ENCODE measurements around the gene EIF4G1. TPM values are rescaled to one million over a fixed set of nuclear protein-coding genes. Genes with fewer than 3 reads are reported as not detected.

EIF4G1 gene
- total and polyA plus RNA-seq, 2 of the 8 experiments (the other 6 are each of a cell fraction or from before 2014, with no cell fraction given): 318 to 473 TPM

- Histone ChIP-seq H3K36me3 (ENCODE audit: control insufficient read depth in 2 of 4, insufficient read depth in 4 of 4, low read length in 3 of 4) (peaks cover 79 to 99% (median 95%) of the 10 kb centered on the region in 4 experiments), H3K4me2 (ENCODE audit: insufficient read depth in 1 of 2, low read depth in 2 of 2, low read length in 2 of 2) (no peak overlapping the region), H2BK12ac (ENCODE audit: low read depth, low read length) (no peak overlapping the region), H3K9ac (replicated peaks in 1 of 4; ENCODE audit: extremely low read depth in 1 of 4, low read depth in 3 of 4, low read length in 3 of 4) (no peak overlapping the region), H2BK15ac (ENCODE audit: low read length) (no peak overlapping the region), H3K79me1 (ENCODE audit: low read depth, low read length) (peaks cover 2% of the 10 kb centered on the region; the same call in 1 of the 2 replicates), H3K79me2 (ENCODE audit: control insufficient read depth in 1 of 2, insufficient read depth in 2 of 2, low read length in 2 of 2) (peaks cover 0 to 11% of the 10 kb centered on the region in 2 experiments; a peak in 1 of 4 replicates), H3K4ac (replicated peaks; ENCODE audit: insufficient read length, low read depth, low read length) (no peak overlapping the region), H3K4me3 (ENCODE audit: extremely low read depth in 1 of 4, insufficient read depth in 2 of 4, low read depth in 3 of 4, low read length in 4 of 4) (no peak overlapping the region), H3K27me3 (replicated peaks in 1 of 4; ENCODE audit: control insufficient read depth in 3 of 4, extremely low read depth in 1 of 4, insufficient read depth in 3 of 4, low read length in 3 of 4) (no peaks in the 10 kb centered on the region), H2BK5ac (ENCODE audit: low read depth, low read length) (no peak overlapping the region), H2BK20ac (ENCODE audit: low read length) (no peak overlapping the region), H4K8ac (ENCODE audit: extremely low read depth, insufficient read depth, low read length) (no peak overlapping the region; the same call in 1 of the 2 replicates), H3K56ac (replicated peaks; ENCODE audit: insufficient read length, low read depth, low read length) (no peak overlapping the region), H4K91ac (replicated peaks; ENCODE audit: insufficient read length, low read length) (no peak overlapping the region), H2BK120ac (replicated peaks; ENCODE audit: low read depth, low read length) (no peak overlapping the region), H3K14ac (ENCODE audit: insufficient read length) (no peak overlapping the region), H3K23me2 (ENCODE audit: low read depth, low read length) (no peaks in the 10 kb centered on the region), H3K4me1 (replicated peaks in 1 of 4; ENCODE audit: control insufficient read depth in 3 of 4, insufficient read depth in 4 of 4, low read length in 3 of 4) (no peaks in the 10 kb centered on the region), H2AFZ (ENCODE audit: low read length) (no peak overlapping the region), H2AK5ac (ENCODE audit: low read depth, low read length) (no peak overlapping the region), H3K18ac (ENCODE audit: extremely low read depth, low read length) (no peak overlapping the region), H3K27ac (ENCODE audit: low read depth, low read length) (no peak overlapping the region), H4K20me1 (replicated peaks in 1 of 2; ENCODE audit: control insufficient read depth in 1 of 2, insufficient read depth in 2 of 2, low read length in 2 of 2) (peaks cover 18 to 22% of the 10 kb centered on the region in 2 experiments), H3K23ac (ENCODE audit: insufficient read length) (no peak overlapping the region), H3K9me3 (ENCODE audit: insufficient read depth in 2 of 2, low read depth in 1 of 2, low read length in 1 of 2) (no peaks in the 10 kb centered on the region), H4K5ac (ENCODE audit: insufficient read length, low read depth, low read length) (no peak overlapping the region)
- FAIRE-seq (no peak), DNase-seq (ENCODE audit: low read depth in 1 of 2, low spot score in 2 of 2) (no peak)
- ChIA-PET POLR2A (ENCODE audit: partially characterized antibody) (interaction anchor here (0.8 to 9.8 kb wide), 12 partner anchors 8 to 80 kb away, joined by 3 to 148 read pairs (median 11); partner anchors contain the start of genes EIF4G1 and FAM131A), CTCF (ENCODE audit: partially characterized antibody) (interaction anchor here (0.7 to 1.3 kb wide), 2 partner anchors 217 to 244 kb away, joined by 3 read pairs; no protein-coding TSS in a partner anchor)
- TF ChIP-seq NANOG (IDR thresholded peaks at IDR 0.05; ENCODE audit: insufficient read depth, low read depth, low read length, poor library complexity, severe bottlenecking) (no peak), E2F6 (IDR thresholded peaks at IDR 0.05) (no peak), GTF2F1 (IDR thresholded peaks at IDR 0.05; ENCODE audit: borderline replicate concordance, low read depth, low read length) (no peak), BCL11A (IDR thresholded peaks at IDR 0.05; ENCODE audit: low read depth in 2 of 2, low read length in 2 of 2) (no peak), ATF2 (IDR thresholded peaks at IDR 0.05; ENCODE audit: low read length) (no peak), POLR2AphosphoS5 (IDR thresholded peaks at IDR 0.05; ENCODE audit: low read depth, low read length) (peak; percentile 39; the same call in 1 of the 2 replicates), POLR2A (IDR thresholded peaks at IDR 0.05; ENCODE audit: control extremely low read depth in 1 of 2, low read depth in 2 of 2, low read length in 2 of 2) (no peak), FOSL1 (IDR thresholded peaks at IDR 0.05; ENCODE audit: insufficient read depth, low read depth, low read length) (no peak)
- 88% methylated on average over 10 of the region's 13 CpGs; no CpG with 5 or more reads in 1 of the 2 experiments for WGBS, 2 experiments (ENCODE audit: extremely low coverage in 1 of 2, insufficient coverage in 1 of 2, insufficient read length in 1 of 2, insufficient replicate concordance in 2 of 2, low coverage in 1 of 2, low lambda C conversion rate in 2 of 2, missing lambda C conversion rate in 1 of 2)
These were observed 10.9 kb downstream of the EIF4G1 start for GRCh38 chr3:184325269-184325668.

All from H1 (cell line).